Astrocyte (in vitro differentiated cells and primary cell): ENCODE data around the gene ARMC9. TPM values are rescaled to one million over a fixed set of nuclear protein-coding genes. Genes with fewer than 3 reads are reported as not detected.
A peak's percentile ranks its signal among the peaks of the same experiment; 100 is the strongest.

Source experiments
- DNase-seq: peaks from one replicate; pipeline ENCODE4 v3.0.0-alpha.2; 2010; ENCODE audit warnings: low read depth
- FAIRE-seq: peaks from 2 replicates; lab custom pipeline; 2011; peaks lifted over from hg19 to GRCh38; lab: Jason Lieb, UNC
- H2AFZ ChIP-seq: 2 replicates; pipeline ENCODE4 v1.6.0; 2012; ENCODE audit warnings: low read depth, low read length, inconsistent platforms
- H3K27ac ChIP-seq: 2 replicates; pipeline ENCODE4 v1.5.1; 2011; ENCODE audit warnings: low read depth, low read length, inconsistent platforms
- H3K27me3 ChIP-seq: 2 replicates; pipeline ENCODE4 v1.6.0; 2011; ENCODE audit warnings: low read length, inconsistent platforms; ENCODE audit not compliant: insufficient read depth
- H3K36me3 ChIP-seq: 2 replicates; pipeline ENCODE4 v1.5.1; 2011; ENCODE audit warnings: low read length, inconsistent platforms; ENCODE audit not compliant: insufficient read depth
- H3K4me1 ChIP-seq: 2 replicates; pipeline ENCODE4 v1.5.1; 2011; ENCODE audit warnings: low read length, inconsistent platforms; ENCODE audit not compliant: insufficient read depth
- H3K4me2 ChIP-seq: 2 replicates; pipeline ENCODE4 v1.6.0; 2012; ENCODE audit warnings: low read length, inconsistent platforms
- H3K4me3 ChIP-seq: 2 replicates; pipeline ENCODE4 v1.5.1; 2011; ENCODE audit warnings: low read depth, mild to moderate bottlenecking, low read length, inconsistent platforms; ENCODE audit not compliant: insufficient read depth
- H3K79me2 ChIP-seq: 2 replicates; pipeline ENCODE4 v1.6.0; 2012; ENCODE audit warnings: mild to moderate bottlenecking, low read length, inconsistent platforms; ENCODE audit not compliant: insufficient read depth
- H3K9ac ChIP-seq: 2 replicates; pipeline ENCODE4 v1.6.0; 2012; ENCODE audit warnings: mild to moderate bottlenecking, low read length, inconsistent platforms
- H3K9me3 ChIP-seq: 2 replicates; pipeline ENCODE4 v1.5.1; 2012; ENCODE audit warnings: low read depth, mild to moderate bottlenecking, low read length, inconsistent platforms; ENCODE audit not compliant: insufficient read depth
- H4K20me1 ChIP-seq: 2 replicates; pipeline ENCODE4 v1.6.0; 2012; ENCODE audit warnings: low read length, inconsistent platforms; ENCODE audit not compliant: insufficient read depth
- H3K27ac Mint-ChIP-seq: one replicate; pipeline ENCODE4 v1.8.0; 2021; ENCODE audit warnings: mild to moderate bottlenecking, mixed read lengths; ENCODE audit not compliant: unreplicated experiment
- H3K27me3 Mint-ChIP-seq: one replicate; pipeline ENCODE4 v1.8.0; 2021; ENCODE audit warnings: low read depth, mixed read lengths; ENCODE audit not compliant: unreplicated experiment
- H3K36me3 Mint-ChIP-seq: one replicate; pipeline ENCODE4 v1.8.0; 2021; ENCODE audit warnings: low read depth, mixed read lengths; ENCODE audit not compliant: unreplicated experiment
- H3K4me1 Mint-ChIP-seq: one replicate; pipeline ENCODE4 v1.8.0; 2021; ENCODE audit warnings: low read depth, mixed read lengths; ENCODE audit not compliant: unreplicated experiment
- H3K4me3 Mint-ChIP-seq: one replicate; pipeline ENCODE4 v1.8.0; 2021; ENCODE audit warnings: mild to moderate bottlenecking, moderate library complexity, mixed read lengths; ENCODE audit not compliant: unreplicated experiment
- H3K9me3 Mint-ChIP-seq: one replicate; pipeline ENCODE4 v1.8.0; 2021; ENCODE audit warnings: mild to moderate bottlenecking, mixed read lengths; ENCODE audit not compliant: unreplicated experiment
- EZH2 ChIP-seq: IDR thresholded peaks from 2 replicates; pipeline ENCODE4 v1.6.1; 2012; ENCODE audit warnings: mild to moderate bottlenecking, low read length, inconsistent platforms; ENCODE audit not compliant: insufficient read depth
- total RNA-seq: library from RNA; stranded (reverse); gene quantifications from 2 replicates; pipeline ENCODE4 v1.2.1, GENCODE V29; 2021
- TF ChIP-seq, protein P1 (sequence below): IDR thresholded peaks from 2 replicates; pipeline ENCODE4 v1.5.1; 2011; ENCODE audit warnings: low read depth, mild to moderate bottlenecking, inconsistent platforms, low read length, moderate library complexity; ENCODE audit not compliant: insufficient read depth

ARMC9 gene
- total RNA-seq, 1 donor from 2014 or later: 52.4 TPM

DNA sequence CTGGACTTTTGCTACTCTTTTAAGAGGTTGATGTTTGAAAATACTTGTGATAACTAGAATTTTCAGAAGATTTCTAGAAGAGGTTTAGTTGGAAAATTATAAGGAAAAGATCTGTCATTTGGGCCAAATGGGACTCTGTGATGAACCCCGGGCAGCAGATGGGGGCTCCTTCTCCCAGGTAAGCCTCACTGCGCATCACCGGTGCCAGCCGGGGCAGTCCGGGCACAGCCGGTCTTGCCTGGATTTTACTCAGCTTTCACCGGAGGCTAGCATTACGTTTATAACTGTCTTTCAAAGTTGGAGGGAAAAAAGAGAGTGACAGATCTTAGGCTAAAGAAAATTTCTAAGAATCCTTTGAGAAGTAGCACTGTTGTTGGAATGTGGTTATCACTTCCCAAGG is 99.7 kb downstream of the ARMC9 start:
- Histone ChIP-seq H2AFZ (no peak overlapping the region), H3K79me2 (no peaks in the 10 kb centered on the region), H3K9ac (no peak overlapping the region), H3K4me3 (no peak overlapping the region), H3K4me1 (peaks cover 24% of the 10 kb centered on the region), H3K27me3 (no peaks in the 10 kb centered on the region), H3K27ac (no peak overlapping the region), H3K9me3 (no peaks in the 10 kb centered on the region), H3K36me3 (no peaks in the 10 kb centered on the region), H4K20me1 (no peaks in the 10 kb centered on the region), H3K4me2 (no peak overlapping the region)
- Mint-ChIP-seq H3K36me3 (peaks cover 18% of the 10 kb centered on the region), H3K4me1 (peaks cover 20% of the 10 kb centered on the region), H3K4me3 (no peak overlapping the region), H3K9me3 (no peaks in the 10 kb centered on the region), H3K27ac (no peak overlapping the region), H3K27me3 (no peaks in the 10 kb centered on the region)
- no peak for FAIRE-seq
- no peak for TF ChIP-seq EZH2
- TF ChIP-seq, protein P1, sequence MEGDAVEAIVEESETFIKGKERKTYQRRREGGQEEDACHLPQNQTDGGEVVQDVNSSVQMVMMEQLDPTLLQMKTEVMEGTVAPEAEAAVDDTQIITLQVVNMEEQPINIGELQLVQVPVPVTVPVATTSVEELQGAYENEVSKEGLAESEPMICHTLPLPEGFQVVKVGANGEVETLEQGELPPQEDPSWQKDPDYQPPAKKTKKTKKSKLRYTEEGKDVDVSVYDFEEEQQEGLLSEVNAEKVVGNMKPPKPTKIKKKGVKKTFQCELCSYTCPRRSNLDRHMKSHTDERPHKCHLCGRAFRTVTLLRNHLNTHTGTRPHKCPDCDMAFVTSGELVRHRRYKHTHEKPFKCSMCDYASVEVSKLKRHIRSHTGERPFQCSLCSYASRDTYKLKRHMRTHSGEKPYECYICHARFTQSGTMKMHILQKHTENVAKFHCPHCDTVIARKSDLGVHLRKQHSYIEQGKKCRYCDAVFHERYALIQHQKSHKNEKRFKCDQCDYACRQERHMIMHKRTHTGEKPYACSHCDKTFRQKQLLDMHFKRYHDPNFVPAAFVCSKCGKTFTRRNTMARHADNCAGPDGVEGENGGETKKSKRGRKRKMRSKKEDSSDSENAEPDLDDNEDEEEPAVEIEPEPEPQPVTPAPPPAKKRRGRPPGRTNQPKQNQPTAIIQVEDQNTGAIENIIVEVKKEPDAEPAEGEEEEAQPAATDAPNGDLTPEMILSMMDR: no peak
- DNase-seq: no peak

DNA sequence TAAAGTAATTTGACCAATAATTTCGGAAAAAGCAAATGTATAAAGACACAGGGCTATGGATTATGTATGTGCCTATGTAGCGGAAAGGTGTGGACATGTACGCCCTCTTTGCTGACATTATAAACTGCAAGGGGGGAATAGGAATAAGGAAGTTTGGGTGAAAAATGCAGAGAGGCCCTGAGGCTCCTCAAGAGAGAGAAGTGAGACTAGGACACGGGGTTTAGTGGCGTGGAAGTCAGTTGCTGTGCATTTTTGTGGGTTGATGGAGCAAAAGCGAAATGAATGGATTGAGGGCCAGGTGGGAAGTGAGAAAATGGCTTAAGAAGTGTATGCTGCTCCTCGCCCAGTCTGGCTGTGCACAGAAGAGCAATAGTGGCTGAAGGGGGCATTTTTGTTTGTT is 100.8 kb downstream of the ARMC9 start:
- DNase-seq: no peak
- H3K9ac ChIP-seq: no peak overlapping the region
- Mint-ChIP-seq H3K4me3 (no peak overlapping the region), H3K4me1 (peaks cover 20% of the 10 kb centered on the region), H3K27me3 (no peaks in the 10 kb centered on the region), H3K9me3 (no peaks in the 10 kb centered on the region), H3K27ac (peak overlapping the region; percentile 42), H3K36me3 (peaks cover 11% of the 10 kb centered on the region)
- no peaks in the 10 kb centered on the region for H3K27me3 ChIP-seq
- no peaks in the 10 kb centered on the region for H3K79me2 ChIP-seq
- H4K20me1 ChIP-seq: no peaks in the 10 kb centered on the region
- FAIRE-seq: no peak
- H3K4me2 ChIP-seq: no peak overlapping the region
- no peaks in the 10 kb centered on the region for H3K36me3 ChIP-seq
- TF ChIP-seq, protein P1: no peak
- no peak for TF ChIP-seq EZH2
- H3K4me3 ChIP-seq: no peak overlapping the region
- no peaks in the 10 kb centered on the region for H3K9me3 ChIP-seq
- H2AFZ ChIP-seq: no peak overlapping the region
- no peak overlapping the region for H3K27ac ChIP-seq
- peaks cover 24% of the 10 kb centered on the region for H3K4me1 ChIP-seq

DNA sequence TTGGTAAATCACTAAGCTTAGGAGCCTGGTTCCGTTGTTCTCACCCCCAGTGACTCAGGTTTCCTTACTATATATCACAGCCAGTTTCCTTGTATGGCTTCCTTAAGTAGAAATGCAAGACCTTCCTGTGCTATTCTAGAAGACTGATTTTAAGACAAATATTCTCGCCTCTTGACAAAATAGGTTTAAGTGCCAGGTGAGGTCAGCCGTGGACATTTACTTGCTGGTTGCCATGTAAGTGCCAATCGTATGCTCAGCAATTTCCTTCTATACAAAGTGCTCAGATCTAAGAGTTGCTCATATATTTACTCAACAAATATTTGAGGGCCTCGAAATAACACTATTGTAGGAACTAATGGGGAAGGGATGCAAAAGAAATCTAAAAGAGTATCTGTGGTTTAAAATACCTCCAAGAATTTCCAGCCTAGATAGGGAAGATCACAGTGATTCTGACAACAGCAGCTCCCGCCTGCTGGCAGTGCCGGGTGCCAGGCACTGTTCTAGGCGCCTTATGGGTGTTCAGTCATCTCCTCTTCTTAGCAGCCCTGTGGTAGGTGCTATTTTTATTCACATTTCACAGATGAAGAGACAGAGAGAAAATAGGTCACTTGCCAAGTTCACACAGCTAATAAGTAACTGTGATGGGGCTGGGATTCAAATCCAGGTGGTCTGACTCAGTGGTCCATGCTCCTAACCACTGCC is 101.7 kb downstream of the ARMC9 start:
- Histone ChIP-seq H3K4me1 (peaks cover 24% of the 10 kb centered on the region), H3K4me2 (peak overlapping the region; percentile 17), H3K79me2 (no peaks in the 10 kb centered on the region), H3K9me3 (no peaks in the 10 kb centered on the region), H3K36me3 (peaks cover 1% of the 10 kb centered on the region), H3K4me3 (no peak overlapping the region), H3K27me3 (no peaks in the 10 kb centered on the region), H3K27ac (peak overlapping the region; percentile 41), H4K20me1 (no peaks in the 10 kb centered on the region), H2AFZ (no peak overlapping the region), H3K9ac (no peak overlapping the region)
- H3K27me3 Mint-ChIP-seq: no peaks in the 10 kb centered on the region
- no peak for TF ChIP-seq EZH2
- TF ChIP-seq, protein P1: no peak
- H3K4me1 Mint-ChIP-seq: peaks cover 17% of the 10 kb centered on the region
- peaks cover 5% of the 10 kb centered on the region for H3K36me3 Mint-ChIP-seq
- H3K9me3 Mint-ChIP-seq: no peaks in the 10 kb centered on the region
- H3K4me3 Mint-ChIP-seq: no peak overlapping the region
- no peak overlapping the region for H3K27ac Mint-ChIP-seq
- FAIRE-seq (no peak), DNase-seq (peak; percentile 35)
